Measurements from ENCODE around the gene FXYD7. TPM values are rescaled to one million over a fixed set of nuclear protein-coding genes. Genes with fewer than 3 reads are reported as not detected.
"Not testable (repeated sequence)": the region's sequence is repeated elsewhere in the genome, so short reads cannot be mapped to it uniquely, and the experiment has no call there.

Gene FXYD7
- total RNA-seq, 1 experiment from 2014 or later, result 0.90 TPM

- intact Hi-C loops (cut with micrococcal nuclease; ENCODE audit: unreplicated experiment), result no loop called here
- CTCF ChIA-PET, result no interaction called here
- Mint-ChIP-seq H3K4me3 (ENCODE audit: low read depth, unreplicated experiment) (no peak overlapping the region), H3K9me3 (ENCODE audit: low read depth, unreplicated experiment) (no peaks in the 10 kb centered on the region), H3K27ac (ENCODE audit: unreplicated experiment) (no peak overlapping the region), H3K27me3 (ENCODE audit: unreplicated experiment) (no peaks in the 10 kb centered on the region), H3K36me3 (ENCODE audit: insufficient read depth, unreplicated experiment) (peaks cover 18% of the 10 kb centered on the region), H3K4me1 (ENCODE audit: low read depth, unreplicated experiment) (peaks cover 10% of the 10 kb centered on the region)
- no TSS peak for BruUV-seq (replicated peaks)
- TF ChIP-seq CTCF (IDR thresholded peaks at IDR 0.05; ENCODE audit: unreplicated experiment), result no peak
- no peak for DNase-seq
Observed at GRCh38 chr19:35150445-35150844, 7.4 kb downstream of the FXYD7 start.

- no TSS peak for BruUV-seq (replicated peaks)
- H3K36me3 Mint-ChIP-seq (ENCODE audit: insufficient read depth, unreplicated experiment), result peaks cover 28% of the 10 kb centered on the region
- CTCF ChIA-PET, result no interaction called here
- no peak for DNase-seq
- H3K9me3 Mint-ChIP-seq (ENCODE audit: low read depth, unreplicated experiment), result no peaks in the 10 kb centered on the region
- intact Hi-C loops (cut with micrococcal nuclease; ENCODE audit: unreplicated experiment), result no loop called here
- no peak for TF ChIP-seq CTCF (IDR thresholded peaks at IDR 0.05; ENCODE audit: unreplicated experiment)
- H3K27ac Mint-ChIP-seq (ENCODE audit: unreplicated experiment), result no peak overlapping the region
- H3K4me3 Mint-ChIP-seq (ENCODE audit: low read depth, unreplicated experiment), result no peak overlapping the region
- no peaks in the 10 kb centered on the region for H3K27me3 Mint-ChIP-seq (ENCODE audit: unreplicated experiment)
- peaks cover 17% of the 10 kb centered on the region for H3K4me1 Mint-ChIP-seq (ENCODE audit: low read depth, unreplicated experiment)
Observed at GRCh38 chr19:35151273-35152065, 8.4 kb downstream of the FXYD7 start.

GRCh38 chr19:35153129-35153522, 10.1 kb downstream of the FXYD7 start:
- intact Hi-C loops (cut with micrococcal nuclease; ENCODE audit: unreplicated experiment); BruUV-seq (replicated peaks); H3K9me3 Mint-ChIP-seq (ENCODE audit: low read depth, unreplicated experiment); DNase-seq; H3K27me3 Mint-ChIP-seq (ENCODE audit: unreplicated experiment): not testable (repeated sequence)
- Mint-ChIP-seq H3K4me1 (ENCODE audit: low read depth, unreplicated experiment) (peaks cover 30% of the 10 kb centered on the region), H3K36me3 (ENCODE audit: insufficient read depth, unreplicated experiment) (peaks cover 44% of the 10 kb centered on the region), H3K4me3 (ENCODE audit: low read depth, unreplicated experiment) (peak overlapping the region; percentile 99), H3K27ac (ENCODE audit: unreplicated experiment) (peak overlapping the region; percentile 96)
- CTCF ChIA-PET, result interaction anchor here (0.6 to 1.5 kb wide), 6 partner anchors 8 to 199 kb away, joined by 3 to 9 read pairs (median 4); no protein-coding TSS in a partner anchor

- intact Hi-C loops (cut with micrococcal nuclease; ENCODE audit: unreplicated experiment), result no loop called here
- H3K4me3 Mint-ChIP-seq (ENCODE audit: low read depth, unreplicated experiment), result peak overlapping the region; percentile 99
- DNase-seq, result peak; percentile 88
- H3K27me3 Mint-ChIP-seq (ENCODE audit: unreplicated experiment), result no peaks in the 10 kb centered on the region
- H3K4me1 Mint-ChIP-seq (ENCODE audit: low read depth, unreplicated experiment), result peaks cover 36% of the 10 kb centered on the region
- no peaks in the 10 kb centered on the region for H3K9me3 Mint-ChIP-seq (ENCODE audit: low read depth, unreplicated experiment)
- TF ChIP-seq CTCF (IDR thresholded peaks at IDR 0.05; ENCODE audit: unreplicated experiment), result peak; percentile 87
- peaks cover 52% of the 10 kb centered on the region for H3K36me3 Mint-ChIP-seq (ENCODE audit: insufficient read depth, unreplicated experiment)
- H3K27ac Mint-ChIP-seq (ENCODE audit: unreplicated experiment), result peak overlapping the region; percentile 96
- CTCF ChIA-PET, result interaction anchor here (0.6 to 1.5 kb wide), 14 partner anchors 9 to 110 kb away, joined by 3 to 9 read pairs (median 4); partner anchors contain the start of gene FXYD3
- no TSS peak for BruUV-seq (replicated peaks)
Observed at GRCh38 chr19:35153701-35154524, 10.9 kb downstream of the FXYD7 start.

Data from Calu3 (cell line).